ENCODE results near the gene DCST1. TPM values are rescaled to one million over a fixed set of nuclear protein-coding genes. Genes with fewer than 3 reads are reported as not detected.

Gene DCST1
- polyA plus RNA-seq, 4 donors: 0.10 to 0.56 TPM; not detected in 2

DNA sequence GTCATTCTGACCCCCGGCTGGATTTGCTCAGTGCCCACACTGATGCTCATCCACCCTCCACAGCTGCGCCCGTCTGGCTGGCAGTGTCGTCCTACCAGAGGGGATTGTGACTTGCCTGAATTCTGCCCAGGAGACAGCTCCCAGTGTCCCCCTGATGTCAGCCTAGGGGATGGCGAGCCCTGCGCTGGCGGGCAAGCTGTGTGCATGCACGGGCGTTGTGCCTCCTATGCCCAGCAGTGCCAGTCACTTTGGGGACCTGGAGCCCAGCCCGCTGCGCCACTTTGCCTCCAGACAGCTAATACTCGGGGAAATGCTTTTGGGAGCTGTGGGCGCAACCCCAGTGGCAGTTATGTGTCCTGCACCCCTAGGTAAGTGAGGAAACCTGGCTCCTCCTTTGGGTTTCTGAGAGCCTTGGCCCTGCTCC is 24.2 kb downstream of the DCST1 start:
- WGBS, 3 donors: 93 to 96% (median 95%) methylated on average over 13 of the region's 13 CpGs
- no peak for DNase-seq
- Histone ChIP-seq H3K27ac (ENCODE audit: low read depth in 1 of 3, low read length in 2 of 3) (no peak overlapping the region), H3K9me3 (ENCODE audit: control insufficient read depth in 2 of 2, insufficient read depth in 1 of 2, low read depth in 1 of 2, low read length in 1 of 2) (no peaks in the 10 kb centered on the region), H3K27me3 (ENCODE audit: control insufficient read depth in 3 of 3, insufficient read depth in 3 of 3, low read length in 3 of 3) (peaks cover 0 to 4% (median 0%) of the 10 kb centered on the region in 3 donors), H3K36me3 (ENCODE audit: control insufficient read depth in 3 of 3, insufficient read depth in 2 of 3, low read depth in 1 of 3, low read length in 3 of 3) (peaks cover 4 to 55% (median 6%) of the 10 kb centered on the region in 3 donors), H3K4me1 (ENCODE audit: control insufficient read depth in 3 of 3, insufficient read depth in 2 of 3, low read depth in 1 of 3, low read length in 2 of 3) (peaks cover 4 to 18% (median 6%) of the 10 kb centered on the region in 3 donors), H3K4me3 (ENCODE audit: low read depth in 1 of 3, low read length in 3 of 3) (no peak overlapping the region)
- no peak for FAIRE-seq

DNA sequence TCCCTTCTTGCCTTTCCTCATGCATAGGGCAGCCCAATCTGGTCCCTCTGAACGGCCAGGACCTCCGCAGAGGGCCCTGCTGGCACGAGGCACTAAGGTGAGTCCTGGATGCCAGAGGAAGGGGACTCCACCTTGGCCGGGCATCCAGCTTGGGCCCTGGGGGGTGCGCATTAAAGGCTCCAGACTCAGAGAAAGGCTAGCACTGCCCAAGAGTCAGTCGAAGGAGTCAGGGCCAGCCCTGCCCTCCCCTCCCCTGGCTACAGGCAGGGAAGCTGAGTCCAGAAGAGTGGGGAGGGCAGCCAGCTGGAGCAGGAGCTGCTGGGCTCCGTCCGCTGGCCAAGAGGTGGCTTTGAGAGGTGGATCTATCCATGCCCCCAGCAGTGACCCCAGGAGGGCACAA is 27.1 kb downstream of the DCST1 start:
- 86 to 88% (median 87%) methylated on average over 8 of the region's 8 CpGs for WGBS, 3 donors
- peaks cover 0 to 4% (median 0%) of the 10 kb centered on the region in 3 donors for H3K27me3 ChIP-seq (ENCODE audit: control insufficient read depth in 3 of 3, insufficient read depth in 3 of 3, low read length in 3 of 3)
- FAIRE-seq (no peak), DNase-seq (no peak)
- peaks cover 2 to 48% (median 2%) of the 10 kb centered on the region in 3 donors for H3K36me3 ChIP-seq (ENCODE audit: control insufficient read depth in 3 of 3, insufficient read depth in 2 of 3, low read depth in 1 of 3, low read length in 3 of 3)
- no peak overlapping the region for H3K27ac ChIP-seq (ENCODE audit: low read depth in 1 of 3, low read length in 2 of 3)
- no peak overlapping the region for H3K4me3 ChIP-seq (ENCODE audit: low read depth in 1 of 3, low read length in 3 of 3)
- peaks cover 6 to 37% (median 7%) of the 10 kb centered on the region in 3 donors for H3K4me1 ChIP-seq (ENCODE audit: control insufficient read depth in 3 of 3, insufficient read depth in 2 of 3, low read depth in 1 of 3, low read length in 2 of 3)
- H3K9me3 ChIP-seq (ENCODE audit: control insufficient read depth in 2 of 2, insufficient read depth in 1 of 2, low read depth in 1 of 2, low read length in 1 of 2): no peaks in the 10 kb centered on the region

DNA sequence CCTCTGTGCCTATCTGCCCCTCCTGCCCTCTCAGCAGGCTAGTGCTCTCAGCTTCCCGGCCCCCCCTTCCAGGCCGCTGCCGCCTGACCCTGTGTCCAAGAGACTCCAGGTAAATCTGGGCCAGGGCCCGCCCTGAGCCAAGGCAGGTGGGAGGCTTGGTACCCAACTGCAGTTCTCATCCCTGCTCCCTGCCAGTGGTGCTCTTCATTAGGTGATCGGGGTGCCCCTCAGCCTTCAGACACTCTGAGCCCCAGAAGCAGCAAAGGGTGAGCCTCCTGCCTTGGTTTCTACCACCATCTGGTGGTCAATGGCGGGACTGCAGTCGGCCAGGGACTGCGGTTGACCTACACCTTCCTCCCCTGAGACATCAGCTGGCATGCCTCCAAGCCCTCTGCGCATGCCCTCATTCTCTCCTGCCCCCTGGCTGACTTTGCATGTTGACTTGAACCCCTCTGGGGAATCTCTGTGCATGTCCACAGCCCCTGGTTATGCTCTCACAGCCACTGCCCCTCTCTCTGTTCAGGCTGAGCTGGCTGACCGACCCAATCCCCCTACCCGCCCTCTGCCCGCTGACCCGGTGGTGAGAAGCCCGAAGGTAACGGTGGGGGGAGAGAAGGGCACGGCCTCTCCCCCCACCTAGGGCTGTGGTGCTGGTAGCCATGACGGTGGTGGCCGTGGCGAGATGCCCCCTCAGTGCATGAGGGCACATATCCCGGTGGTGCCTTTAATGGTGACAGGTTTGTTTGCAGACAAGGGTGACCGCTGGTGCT is 27.9 kb downstream of the DCST1 start:
- WGBS, 3 donors: 24 to 32% (median 28%) methylated on average over 21 of the region's 21 CpGs
- Histone ChIP-seq H3K4me1 (ENCODE audit: control insufficient read depth in 3 of 3, insufficient read depth in 2 of 3, low read depth in 1 of 3, low read length in 2 of 3) (peaks cover 6 to 45% (median 7%) of the 10 kb centered on the region in 3 donors), H3K9me3 (ENCODE audit: control insufficient read depth in 2 of 2, insufficient read depth in 1 of 2, low read depth in 1 of 2, low read length in 1 of 2) (no peaks in the 10 kb centered on the region), H3K27ac (ENCODE audit: low read depth in 1 of 3, low read length in 2 of 3) (no peak overlapping the region), H3K36me3 (ENCODE audit: control insufficient read depth in 3 of 3, insufficient read depth in 2 of 3, low read depth in 1 of 3, low read length in 3 of 3) (peaks cover 2 to 49% (median 2%) of the 10 kb centered on the region in 3 donors), H3K4me3 (ENCODE audit: low read depth in 1 of 3, low read length in 3 of 3) (no peak overlapping the region), H3K27me3 (ENCODE audit: control insufficient read depth in 3 of 3, insufficient read depth in 3 of 3, low read length in 3 of 3) (peaks cover 0 to 4% (median 0%) of the 10 kb centered on the region in 3 donors)
- FAIRE-seq (no peak), DNase-seq (peak; percentile 89 to 94)

DNA sequence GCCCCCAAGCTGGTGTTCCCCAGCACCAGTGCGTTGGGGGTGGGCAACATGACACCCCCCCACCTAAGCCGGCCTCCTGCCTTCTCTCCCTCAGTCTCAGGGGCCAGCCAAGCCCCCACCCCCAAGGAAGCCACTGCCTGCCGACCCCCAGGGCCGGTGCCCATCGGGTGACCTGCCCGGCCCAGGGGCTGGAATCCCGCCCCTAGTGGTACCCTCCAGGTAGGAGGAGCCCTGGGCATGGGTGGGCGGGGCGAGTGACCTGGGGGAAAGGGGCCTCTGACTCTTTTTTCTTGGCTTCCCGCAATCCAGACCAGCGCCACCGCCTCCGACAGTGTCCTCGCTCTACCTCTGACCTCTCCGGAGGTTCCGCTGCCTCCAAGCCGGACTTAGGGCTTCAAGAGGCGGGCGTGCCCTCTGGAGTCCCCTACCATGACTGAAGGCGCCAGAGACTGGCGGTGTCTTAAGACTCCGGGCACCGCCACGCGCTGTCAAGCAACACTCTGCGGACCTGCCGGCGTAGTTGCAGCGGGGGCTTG is 28.6 kb downstream of the DCST1 start:
- no peak for FAIRE-seq
- H3K36me3 ChIP-seq (ENCODE audit: control insufficient read depth in 3 of 3, insufficient read depth in 2 of 3, low read depth in 1 of 3, low read length in 3 of 3): peaks cover 2 to 49% (median 2%) of the 10 kb centered on the region in 3 donors
- H3K9me3 ChIP-seq (ENCODE audit: control insufficient read depth in 2 of 2, insufficient read depth in 1 of 2, low read depth in 1 of 2, low read length in 1 of 2): no peaks in the 10 kb centered on the region
- peaks cover 6 to 52% (median 7%) of the 10 kb centered on the region in 3 donors for H3K4me1 ChIP-seq (ENCODE audit: control insufficient read depth in 3 of 3, insufficient read depth in 2 of 3, low read depth in 1 of 3, low read length in 2 of 3)
- peak overlapping the region in 1 of 3 donors; percentile 12 for H3K27ac ChIP-seq (ENCODE audit: low read depth in 1 of 3, low read length in 2 of 3)
- no peak for DNase-seq
- H3K4me3 ChIP-seq (ENCODE audit: low read depth in 1 of 3, low read length in 3 of 3): peak overlapping the region in 2 of 3 donors; percentile 10 to 88
- H3K27me3 ChIP-seq (ENCODE audit: control insufficient read depth in 3 of 3, insufficient read depth in 3 of 3, low read length in 3 of 3): peaks cover 0 to 4% (median 0%) of the 10 kb centered on the region in 3 donors
- WGBS, 3 donors: 11 to 32% (median 31%) methylated on average over 17 to 29 of the region's 29 CpGs

DNA sequence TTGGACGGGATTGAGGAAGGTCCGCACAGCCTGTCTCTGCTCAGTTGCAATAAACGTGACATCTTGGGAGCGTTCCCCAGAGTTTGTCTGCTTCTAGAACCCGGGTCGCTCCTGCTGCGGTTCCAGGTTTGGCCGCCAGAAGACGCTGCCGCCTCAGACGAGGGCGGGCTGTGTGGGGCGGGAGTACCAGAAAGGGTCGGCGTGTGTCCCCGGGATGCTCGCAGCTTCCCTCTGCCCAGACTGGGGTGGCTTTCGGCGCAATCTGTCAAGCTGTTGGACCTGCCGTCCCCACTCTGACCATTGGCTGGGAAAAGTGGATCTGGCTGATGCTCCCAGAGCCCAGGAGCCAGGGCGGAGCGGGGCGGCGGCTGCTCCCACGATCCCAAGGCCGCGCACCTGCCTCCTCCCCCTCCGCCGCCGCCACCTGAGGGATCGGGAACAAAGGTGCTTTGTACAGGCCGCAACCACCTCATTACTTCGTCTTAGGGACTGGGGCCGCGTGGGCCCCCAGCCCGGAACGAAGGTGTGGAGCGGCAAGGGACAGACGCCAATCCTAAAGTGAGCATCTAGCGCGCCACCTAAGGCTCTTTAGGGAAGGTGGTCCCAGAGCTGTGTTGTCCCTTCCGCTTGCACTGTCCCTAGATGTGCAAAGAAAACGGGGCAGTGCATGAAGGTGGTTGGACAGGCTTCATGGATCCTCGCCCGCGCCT is 29.2 kb downstream of the DCST1 start:
- WGBS, 3 donors: 4 to 7% (median 6%) methylated on average over 40 to 46 of the region's 46 CpGs
- peak overlapping the region; percentile 49 to 96 (median 77) for H3K27ac ChIP-seq (ENCODE audit: low read depth in 1 of 3, low read length in 2 of 3)

DNA sequence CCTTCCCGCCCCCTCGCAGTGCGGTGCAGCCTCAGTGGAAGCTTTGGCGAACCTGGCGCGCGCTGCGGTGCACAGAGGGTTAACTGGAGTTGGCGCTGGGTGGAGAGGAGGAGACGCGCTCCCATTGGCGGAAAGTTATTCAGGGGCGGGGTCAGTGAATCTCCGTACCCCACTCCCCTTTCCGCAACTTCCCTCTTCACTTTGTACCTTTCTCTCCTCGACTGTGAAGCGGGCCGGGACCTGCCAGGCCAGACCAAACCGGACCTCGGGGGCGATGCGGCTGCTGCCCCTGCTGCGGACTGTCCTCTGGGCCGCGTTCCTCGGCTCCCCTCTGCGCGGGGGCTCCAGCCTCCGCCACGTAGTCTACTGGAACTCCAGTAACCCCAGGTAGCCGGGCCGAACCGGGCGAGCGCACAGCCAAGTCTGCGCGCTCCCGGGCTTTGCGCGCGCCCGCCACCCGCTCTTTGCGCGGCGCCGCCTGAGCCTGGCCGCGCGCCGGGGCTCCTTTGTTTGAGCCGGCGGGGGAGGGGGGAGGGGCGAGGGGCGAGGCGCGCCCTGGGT is 30.0 kb downstream of the DCST1 start, which contains the start of gene EFNA4:
Gene EFNA4, plus strand, starts transcription at position 191 of the 561 bp plus-strand sequence. Its CDS starts 84 bp downstream, at position 275.
- Histone ChIP-seq H3K9me3 (ENCODE audit: control insufficient read depth in 2 of 2, insufficient read depth in 1 of 2, low read depth in 1 of 2, low read length in 1 of 2) (no peaks in the 10 kb centered on the region), H3K27me3 (ENCODE audit: control insufficient read depth in 3 of 3, insufficient read depth in 3 of 3, low read length in 3 of 3) (peaks cover 0 to 4% (median 0%) of the 10 kb centered on the region in 3 donors), H3K4me1 (ENCODE audit: control insufficient read depth in 3 of 3, insufficient read depth in 2 of 3, low read depth in 1 of 3, low read length in 2 of 3) (peaks cover 6 to 63% (median 7%) of the 10 kb centered on the region in 3 donors), H3K4me3 (ENCODE audit: low read depth in 1 of 3, low read length in 3 of 3) (peak within 1 kb of the TSS; percentile 78 to 88 (median 84)), H3K36me3 (ENCODE audit: control insufficient read depth in 3 of 3, insufficient read depth in 2 of 3, low read depth in 1 of 3, low read length in 3 of 3) (peaks cover 0 to 48% (median 2%) of the 10 kb centered on the region in 3 donors), H3K27ac (ENCODE audit: low read depth in 1 of 3, low read length in 2 of 3) (peak within 1 kb of the TSS; percentile 86 to 96 (median 92))
- DNase-seq (peak; percentile 95 to 96), FAIRE-seq (no peak)
- WGBS, 3 donors: 0 to 1% (median 1%) methylated on average over 39 to 57 of the region's 57 CpGs

More for the DNA sequence above, 29.2 kb downstream of the DCST1 start:
- peak overlapping the region in 2 of 3 donors; percentile 78 to 88 for H3K4me3 ChIP-seq (ENCODE audit: low read depth in 1 of 3, low read length in 3 of 3)
- H3K9me3 ChIP-seq (ENCODE audit: control insufficient read depth in 2 of 2, insufficient read depth in 1 of 2, low read depth in 1 of 2, low read length in 1 of 2): no peaks in the 10 kb centered on the region
- H3K4me1 ChIP-seq (ENCODE audit: control insufficient read depth in 3 of 3, insufficient read depth in 2 of 3, low read depth in 1 of 3, low read length in 2 of 3): peaks cover 6 to 56% (median 7%) of the 10 kb centered on the region in 3 donors
- peaks cover 0 to 48% (median 2%) of the 10 kb centered on the region in 3 donors for H3K36me3 ChIP-seq (ENCODE audit: control insufficient read depth in 3 of 3, insufficient read depth in 2 of 3, low read depth in 1 of 3, low read length in 3 of 3)
- DNase-seq: peak; percentile 79 to 89
- FAIRE-seq: no peak
- peaks cover 0 to 4% (median 0%) of the 10 kb centered on the region in 3 donors for H3K27me3 ChIP-seq (ENCODE audit: control insufficient read depth in 3 of 3, insufficient read depth in 3 of 3, low read length in 3 of 3)

DNA sequence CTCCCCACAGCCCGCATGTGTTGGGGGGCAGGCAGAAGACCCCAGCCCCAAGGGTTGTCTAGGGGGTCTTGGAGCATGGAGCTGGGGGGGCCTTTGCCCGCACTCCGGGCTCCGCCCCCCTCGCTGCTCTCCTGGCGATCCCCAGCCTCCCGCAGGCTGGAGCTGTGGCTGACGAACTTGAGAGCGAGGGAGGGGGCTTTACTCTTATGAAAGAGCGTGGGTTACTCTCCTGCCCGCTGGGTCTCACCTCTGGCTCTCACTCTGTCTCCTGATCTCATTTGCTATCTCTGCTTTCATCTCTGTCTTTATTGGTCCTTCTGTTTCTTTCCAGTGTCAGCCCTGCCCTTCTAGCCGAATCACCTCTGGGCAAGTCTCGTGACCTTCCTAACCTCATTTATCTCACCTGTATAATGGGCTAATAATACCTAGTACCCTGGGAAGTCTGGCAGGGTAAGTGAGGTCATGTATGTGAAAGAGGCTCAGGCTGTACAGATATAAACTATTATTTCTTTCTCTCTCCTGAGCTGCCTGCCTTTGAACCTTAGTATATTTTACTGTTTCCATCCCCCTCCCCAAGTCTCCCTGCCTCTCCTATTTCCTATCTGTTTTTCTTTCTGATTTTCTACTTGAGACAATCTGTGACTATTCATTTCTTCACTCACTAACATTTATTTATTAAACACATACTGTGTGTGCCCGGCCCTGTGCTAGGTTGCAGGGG is 30.6 kb downstream of the DCST1 start:
- WGBS, 3 donors: 3 to 8% (median 4%) methylated on average over 9 to 14 of the region's 14 CpGs
- Histone ChIP-seq H3K4me3 (ENCODE audit: low read depth in 1 of 3, low read length in 3 of 3) (peak overlapping the region; percentile 78 to 88 (median 84)), H3K27me3 (ENCODE audit: control insufficient read depth in 3 of 3, insufficient read depth in 3 of 3, low read length in 3 of 3) (peaks cover 0 to 4% (median 0%) of the 10 kb centered on the region in 3 donors), H3K36me3 (ENCODE audit: control insufficient read depth in 3 of 3, insufficient read depth in 2 of 3, low read depth in 1 of 3, low read length in 3 of 3) (peaks cover 0 to 51% (median 0%) of the 10 kb centered on the region in 3 donors), H3K9me3 (ENCODE audit: control insufficient read depth in 2 of 2, insufficient read depth in 1 of 2, low read depth in 1 of 2, low read length in 1 of 2) (no peaks in the 10 kb centered on the region), H3K27ac (ENCODE audit: low read depth in 1 of 3, low read length in 2 of 3) (peak overlapping the region in 2 of 3 donors; percentile 45 to 96), H3K4me1 (ENCODE audit: control insufficient read depth in 3 of 3, insufficient read depth in 2 of 3, low read depth in 1 of 3, low read length in 2 of 3) (peaks cover 6 to 69% (median 7%) of the 10 kb centered on the region in 3 donors)
- DNase-seq (peak; percentile 29 to 69), FAIRE-seq (no peak)
